Stimulated activated CD8-positive, alpha-beta memory T cell treated with anti-CD3 and anti-CD28 coated beads, Interleukin-12 subunit alpha, Interleukin-12 subunit beta, amount 100 ng/mL, for 4 hours (primary cell): ENCODE measurements around the gene NARF.
"Not testable (repeated sequence)": the region's sequence is repeated elsewhere in the genome, so short reads cannot be mapped to it uniquely, and the experiment has no call there.

Experiments
- DNase-seq: peaks from one replicate; pipeline ENCODE4 v3.0.0-alpha.2; 2020; ENCODE audit warnings: low read depth

Gene NARF

GRCh38 chr17:82539076-82539475, 80.5 kb downstream of the NARF start:
- DNase-seq, result not testable (repeated sequence)
